ENCODE measurements around the gene DUS2. TPM values are rescaled to one million over a fixed set of nuclear protein-coding genes. Genes with fewer than 3 reads are reported as not detected.
A peak's percentile ranks its signal among the peaks of the same experiment; 100 is the strongest.

Gene DUS2
- total RNA-seq, 1 experiment from 2014 or later: 27.3 TPM

- DNase-seq (ENCODE audit: low read depth, low spot score): no peak
- Histone ChIP-seq H3K4me1 (ENCODE audit: control insufficient read depth in 1 of 2, insufficient read depth in 2 of 2, low read length in 2 of 2) (peaks cover 12 to 31% of the 10 kb centered on the region in 2 experiments; a peak in 3 of 4 replicates), H3K27me3 (ENCODE audit: insufficient read depth, low read length) (no peaks in the 10 kb centered on the region), H3K4me3 (replicated peaks in 1 of 2; ENCODE audit: low read depth in 1 of 2, low read length in 2 of 2) (peak overlapping the region; percentile 98 to 99), H2AFZ (ENCODE audit: low read depth, low read length, poor library complexity, severe bottlenecking) (no peak overlapping the region), H3K36me3 (ENCODE audit: control insufficient read depth in 1 of 2, insufficient read depth in 2 of 2, low read length in 2 of 2) (peaks cover 5 to 7% of the 10 kb centered on the region in 2 experiments; a peak in 2 of 4 replicates), H3K27ac (ENCODE audit: low read depth, low read length) (no peak overlapping the region), H3K79me2 (ENCODE audit: insufficient read depth, low read length) (peaks cover 50% of the 10 kb centered on the region), H3K9me2 (ENCODE audit: insufficient read depth) (no peaks in the 10 kb centered on the region), H3K9ac (ENCODE audit: low read length) (peak overlapping the region; percentile 99; the same call in 1 of the 2 replicates), H3K9me3 (ENCODE audit: control insufficient read depth in 1 of 2, insufficient read depth in 1 of 2, low read depth in 1 of 2, low read length in 2 of 2) (no peaks in the 10 kb centered on the region), H4K20me1 (ENCODE audit: insufficient read depth) (no peaks in the 10 kb centered on the region), H3K4me2 (ENCODE audit: low read length) (peak overlapping the region; percentile 99)
- POLR2A ChIA-PET: interaction anchor here (0.6 to 1.0 kb wide), 2 partner anchors 10 to 166 kb away, joined by 3 to 4 read pairs; no protein-coding TSS in a partner anchor
- RAD21 ChIA-PET (ENCODE audit: low non-redundant PET in 1 of 2, low total read pairs in 2 of 2, uncharacterized antibody in 2 of 2, unreplicated experiment in 2 of 2): no interaction called here
- intact Hi-C loops (cut with micrococcal nuclease): no loop called here
- no TSS peak for BruUV-seq (replicated peaks)
- TF ChIP-seq EZH2 (IDR thresholded peaks at IDR 0.05) (no peak), ELF1 (IDR thresholded peaks at IDR 0.05; ENCODE audit: borderline replicate concordance, low read depth) (no peak), SIN3A (IDR thresholded peaks at IDR 0.05; ENCODE audit: low read depth) (no peak), CBX3 (IDR thresholded peaks at IDR 0.05; ENCODE audit: low read depth) (no peak), ATF3 (IDR thresholded peaks at IDR 0.05) (no peak), YY1 (IDR thresholded peaks at IDR 0.05; ENCODE audit: extremely low read depth, insufficient replicate concordance, low read depth, low read length) (no peak), JUND (IDR thresholded peaks at IDR 0.05) (no peak), ZNF274 (IDR thresholded peaks at IDR 0.05; ENCODE audit: low read depth, low read length) (no peak), POLR2A (IDR thresholded peaks at IDR 0.05; ENCODE audit: borderline replicate concordance, extremely low read depth, insufficient read depth, insufficient read length) (no peak), TCF7L2 (IDR thresholded peaks at IDR 0.05; ENCODE audit: borderline replicate concordance, extremely low read depth, insufficient read depth, insufficient read length) (no peak), POLR2AphosphoS5 (IDR thresholded peaks at IDR 0.05; ENCODE audit: low read depth, low read length) (no peak), EZH2phosphoT487 (IDR thresholded peaks at IDR 0.05; ENCODE audit: borderline replicate concordance) (no peak), FOSL1 (IDR thresholded peaks at IDR 0.05; ENCODE audit: low read depth) (no peak), ZFX (IDR thresholded peaks at IDR 0.05) (no peak), EGR1 (IDR thresholded peaks at IDR 0.05; ENCODE audit: low read depth) (no peak)
- no peak for ATAC-seq
- CTCF ChIA-PET: no interaction called here
Measured at GRCh38 chr16:68021490-68021889, 1.6 kb upstream of the DUS2 start.

All from HCT116 (cell line).